Tibial artery (tissue), 4 donors: ENCODE results near the gene HSPA2.

Source experiments
- DNase-seq, 2 donors: peaks; one replicate each; pipeline ENCODE4 v3.0.0-alpha.2; 2019
- H3K27ac ChIP-seq, 2 donors: fragments of 200-600 bp; sonication (generic) in 1 of 2; 1 replicate in 1 of 2; 2 replicates in 1 of 2; pipeline ENCODE4 v1.5.1; 2018 to 2019; ENCODE audit warnings: mild to moderate bottlenecking in 1 of 2
- H3K27me3 ChIP-seq, 2 donors: fragments of 200-600 bp; sonication (generic) in 1 of 2; one replicate each; pipeline versions ENCODE4 v1.5.1 to v1.6.0; 2016 to 2019
- H3K36me3 ChIP-seq, 3 donors: fragments of 200-600 bp; sonication (generic) in 2 of 3; one replicate each; pipeline ENCODE4 v1.5.1; 2016 to 2019; ENCODE audit warnings: mild to moderate bottlenecking in 2 of 3
- H3K4me1 ChIP-seq, 4 donors: fragments of 200-600 bp; sonication (generic) in 2 of 4; 1 replicate in 3 of 4; 2 replicates in 1 of 4; pipeline ENCODE4 v1.5.1; 2016 to 2019
- H3K4me3 ChIP-seq, 2 donors: fragments of 200-600 bp; sonication (generic) in 1 of 2; 1 replicate in 1 of 2; 2 replicates in 1 of 2; pipeline ENCODE4 v1.5.1; 2018 to 2019; ENCODE audit warnings: mild to moderate bottlenecking in 2 of 2
- H3K9me3 ChIP-seq, 3 donors: fragments of 200-600 bp; sonication (generic) in 1 of 3; one replicate each; pipeline ENCODE4 v1.5.1; 2016 to 2019
- CTCF ChIP-seq, 2 experiments: fragments of 200-600 bp in 1 of 2; fragments of 450-650 bp in 1 of 2; IDR thresholded peaks; one replicate each; pipeline ENCODE4 v1.5.1; 2017 to 2019; ENCODE audit warnings: antibody characterized with exemption in 2 of 2, mild to moderate bottlenecking in 1 of 2, moderate library complexity in 1 of 2
- intact Hi-C: fragments of 100-400 bp; cut with DNase I; formaldehyde crosslinking; loops from one replicate; pipeline ENCODE4 v1.15.0; 2023; ENCODE audit warnings: low total_unique reads

The HSPA2 gene

GRCh38 chr14:64572386-64573104 lies 32.0 kb downstream of the HSPA2 start:
- intact Hi-C loops = no loop called here
- H3K36me3 ChIP-seq = no peaks in the 10 kb centered on the region
- peak overlapping the region; percentile 17 to 27 for H3K27ac ChIP-seq
- DNase-seq = no peak
- no peaks in the 10 kb centered on the region for H3K9me3 ChIP-seq
- no peak for TF ChIP-seq CTCF (IDR thresholded peaks at IDR 0.05)
- no peak overlapping the region for H3K4me3 ChIP-seq
- H3K4me1 ChIP-seq = peaks cover 4 to 40% (median 23%) of the 10 kb centered on the region in 4 donors
- no peaks in the 10 kb centered on the region for H3K27me3 ChIP-seq

- no peaks in the 10 kb centered on the region for H3K9me3 ChIP-seq
- no peaks in the 10 kb centered on the region for H3K27me3 ChIP-seq
- H3K36me3 ChIP-seq = no peaks in the 10 kb centered on the region
- H3K4me3 ChIP-seq = no peak overlapping the region
- TF ChIP-seq CTCF (IDR thresholded peaks at IDR 0.05) = no peak
- intact Hi-C loops = no loop called here
- peaks cover 4 to 34% (median 17%) of the 10 kb centered on the region in 4 donors for H3K4me1 ChIP-seq
- DNase-seq = no peak
- peak overlapping the region; percentile 17 to 41 for H3K27ac ChIP-seq
Measured at GRCh38 chr14:64573109-64573508, 32.6 kb downstream of the HSPA2 start.

- Histone ChIP-seq H3K27me3 (no peaks in the 10 kb centered on the region), H3K36me3 (no peaks in the 10 kb centered on the region), H3K27ac (peak overlapping the region in 1 of 2 donors; percentile 1), H3K9me3 (no peaks in the 10 kb centered on the region), H3K4me3 (no peak overlapping the region), H3K4me1 (peaks cover 0 to 22% (median 9%) of the 10 kb centered on the region in 4 donors)
- intact Hi-C loops = no loop called here
- no peak for TF ChIP-seq CTCF (IDR thresholded peaks at IDR 0.05)
- no peak for DNase-seq
Measured at GRCh38 chr14:64574371-64575107, 34.0 kb downstream of the HSPA2 start.

GRCh38 chr14:64577211-64577610 lies 36.7 kb downstream of the HSPA2 start:
- no peaks in the 10 kb centered on the region for H3K9me3 ChIP-seq
- no peak for DNase-seq
- no peaks in the 10 kb centered on the region for H3K27me3 ChIP-seq
- no peak for TF ChIP-seq CTCF (IDR thresholded peaks at IDR 0.05)
- intact Hi-C loops = no loop called here
- H3K4me1 ChIP-seq = peaks cover 0 to 12% (median 3%) of the 10 kb centered on the region in 4 donors
- no peak overlapping the region for H3K27ac ChIP-seq
- H3K36me3 ChIP-seq = no peaks in the 10 kb centered on the region
- no peak overlapping the region for H3K4me3 ChIP-seq

- no peak overlapping the region for H3K4me3 ChIP-seq
- H3K27me3 ChIP-seq = no peaks in the 10 kb centered on the region
- no peaks in the 10 kb centered on the region for H3K9me3 ChIP-seq
- H3K36me3 ChIP-seq = no peaks in the 10 kb centered on the region
- no peak for TF ChIP-seq CTCF (IDR thresholded peaks at IDR 0.05)
- no peak overlapping the region for H3K27ac ChIP-seq
- intact Hi-C loops = no loop called here
- DNase-seq = no peak
- H3K4me1 ChIP-seq = no peaks in the 10 kb centered on the region
Measured at GRCh38 chr14:64580467-64580866, 39.9 kb downstream of the HSPA2 start.
